Activated naive CD8-positive, alpha-beta T cell (primary cell): ENCODE data around the gene SEZ6L.
A peak's percentile ranks its signal among the peaks of the same experiment; 100 is the strongest.

Experiments used
- H3K27ac Mint-ChIP-seq: one replicate; pipeline ENCODE4 v1.8.0; 2021; ENCODE audit warnings: mixed read lengths
- H3K27me3 Mint-ChIP-seq: one replicate; pipeline ENCODE4 v1.8.0; 2021; ENCODE audit warnings: mixed read lengths
- H3K36me3 Mint-ChIP-seq: one replicate; pipeline ENCODE4 v1.8.0; 2021; ENCODE audit warnings: mixed read lengths
- H3K4me1 Mint-ChIP-seq: one replicate; pipeline ENCODE4 v1.8.0; 2021; ENCODE audit warnings: low read depth, mixed read lengths
- H3K4me3 Mint-ChIP-seq: one replicate; pipeline ENCODE4 v1.8.0; 2021; ENCODE audit warnings: mild to moderate bottlenecking, mixed read lengths
- H3K9me3 Mint-ChIP-seq: one replicate; pipeline ENCODE4 v1.8.0; 2021; ENCODE audit warnings: low read depth, mixed read lengths

The SEZ6L gene

DNA sequence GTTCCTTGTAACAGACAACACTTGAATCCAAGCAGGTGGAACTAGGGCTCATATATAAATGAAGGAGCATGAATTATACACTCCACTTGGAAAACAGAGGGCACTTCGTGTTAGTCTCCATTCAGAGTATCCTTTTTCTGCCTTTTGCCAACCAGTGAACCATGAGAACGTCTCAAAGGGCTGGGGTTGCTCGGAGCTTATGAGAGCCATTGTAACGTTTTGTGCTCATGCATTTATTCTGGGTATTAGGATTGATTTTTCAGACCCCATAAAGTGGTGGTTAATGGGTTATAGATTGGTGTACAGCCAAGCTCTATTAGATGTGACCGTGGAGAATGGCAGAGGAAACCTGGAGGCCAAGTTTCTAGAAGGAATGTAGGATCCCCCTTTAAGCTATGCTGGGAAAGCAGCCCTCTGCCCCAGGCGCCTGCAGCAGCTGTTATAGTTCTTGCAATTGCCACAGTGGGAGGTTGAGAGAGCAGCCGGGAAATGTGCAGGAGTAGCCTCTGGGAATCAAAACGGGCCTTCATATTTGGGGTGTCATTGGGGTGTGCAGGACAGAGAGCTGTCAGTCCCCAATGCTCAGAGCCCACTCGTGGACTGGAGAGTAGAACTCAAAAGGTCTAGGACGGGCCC, 205.2 kb downstream of the SEZ6L start:
- Mint-ChIP-seq H3K4me1 (peaks cover 6% of the 10 kb centered on the region), H3K9me3 (peaks cover 5% of the 10 kb centered on the region), H3K4me3 (no peak overlapping the region), H3K27ac (no peak overlapping the region), H3K36me3 (no peaks in the 10 kb centered on the region), H3K27me3 (peaks cover 28% of the 10 kb centered on the region)

- Mint-ChIP-seq H3K36me3 (no peaks in the 10 kb centered on the region), H3K9me3 (peaks cover 5% of the 10 kb centered on the region), H3K27me3 (peaks cover 23% of the 10 kb centered on the region), H3K4me1 (peaks cover 6% of the 10 kb centered on the region), H3K27ac (no peak overlapping the region), H3K4me3 (peak overlapping the region; percentile 20)
Observed at GRCh38 chr22:26377170-26377830, 208.0 kb downstream of the SEZ6L start.

DNA sequence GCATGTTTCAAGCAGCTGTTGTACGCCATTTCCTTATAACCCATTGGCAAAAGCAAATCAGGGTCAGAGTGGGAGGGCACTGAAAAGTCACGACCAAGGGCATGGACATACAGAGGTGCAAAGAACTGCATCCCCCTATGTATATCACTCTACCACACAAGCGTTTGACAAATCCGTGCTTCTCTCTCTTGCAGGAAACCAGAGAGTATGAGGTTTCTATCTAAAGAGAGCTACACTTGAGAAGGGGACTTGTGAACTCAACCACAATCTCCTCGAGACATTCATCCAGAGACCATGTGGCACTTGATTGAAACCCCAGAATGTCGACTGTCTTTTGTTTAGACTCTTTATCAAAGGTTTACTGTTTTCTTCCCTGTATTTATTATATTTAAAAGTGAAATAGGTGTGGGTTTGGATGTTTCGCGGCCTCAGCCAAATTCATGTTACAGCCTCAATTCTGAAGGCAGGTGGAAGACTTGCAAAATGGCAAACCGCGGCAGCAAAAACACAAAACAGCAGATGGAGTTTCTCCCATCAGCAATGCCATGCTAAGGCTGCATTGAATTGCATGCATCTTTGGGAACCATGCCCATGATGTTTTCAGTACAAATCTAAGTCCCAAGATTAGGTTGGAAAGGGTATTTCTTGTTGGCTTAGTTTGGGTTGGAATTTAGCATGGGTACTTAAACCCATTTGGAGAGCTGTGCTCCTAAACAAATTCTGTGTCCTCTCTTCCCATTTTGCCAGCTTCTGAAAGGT, 211.0 kb downstream of the SEZ6L start:
- Mint-ChIP-seq H3K4me3 (no peak overlapping the region), H3K4me1 (peaks cover 6% of the 10 kb centered on the region), H3K36me3 (no peaks in the 10 kb centered on the region), H3K27me3 (peaks cover 22% of the 10 kb centered on the region), H3K27ac (no peak overlapping the region), H3K9me3 (peaks cover 5% of the 10 kb centered on the region)

DNA sequence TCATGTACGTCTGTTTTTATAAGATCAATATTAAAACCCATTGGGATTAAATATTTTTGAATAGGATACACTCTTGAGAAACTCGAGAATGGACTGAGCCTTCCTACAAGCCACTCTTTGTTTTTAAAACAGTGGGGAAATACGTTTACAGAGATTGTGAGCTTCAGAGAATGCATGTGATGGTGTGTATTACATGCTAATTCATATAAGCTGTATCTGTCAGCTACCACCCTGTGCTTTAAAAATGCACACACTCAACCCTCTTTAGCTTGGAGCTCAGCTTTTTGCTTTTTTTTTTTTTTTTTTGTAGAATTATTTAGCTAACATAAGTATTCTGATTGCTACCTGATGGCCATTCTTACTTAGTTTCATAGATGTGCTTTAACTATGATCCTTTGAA, 213.5 kb downstream of the SEZ6L start:
- no peak overlapping the region for H3K27ac Mint-ChIP-seq
- no peaks in the 10 kb centered on the region for H3K36me3 Mint-ChIP-seq
- H3K27me3 Mint-ChIP-seq = peaks cover 19% of the 10 kb centered on the region
- H3K4me3 Mint-ChIP-seq = no peak overlapping the region
- H3K9me3 Mint-ChIP-seq = peaks cover 5% of the 10 kb centered on the region
- peaks cover under 1% of the 10 kb centered on the region for H3K4me1 Mint-ChIP-seq

GRCh38 chr22:26383968-26384556, 214.8 kb downstream of the SEZ6L start:
- H3K27ac Mint-ChIP-seq = no peak overlapping the region
- peaks cover 18% of the 10 kb centered on the region for H3K27me3 Mint-ChIP-seq
- H3K4me3 Mint-ChIP-seq = no peak overlapping the region
- no peaks in the 10 kb centered on the region for H3K4me1 Mint-ChIP-seq
- no peaks in the 10 kb centered on the region for H3K9me3 Mint-ChIP-seq
- no peaks in the 10 kb centered on the region for H3K36me3 Mint-ChIP-seq

DNA sequence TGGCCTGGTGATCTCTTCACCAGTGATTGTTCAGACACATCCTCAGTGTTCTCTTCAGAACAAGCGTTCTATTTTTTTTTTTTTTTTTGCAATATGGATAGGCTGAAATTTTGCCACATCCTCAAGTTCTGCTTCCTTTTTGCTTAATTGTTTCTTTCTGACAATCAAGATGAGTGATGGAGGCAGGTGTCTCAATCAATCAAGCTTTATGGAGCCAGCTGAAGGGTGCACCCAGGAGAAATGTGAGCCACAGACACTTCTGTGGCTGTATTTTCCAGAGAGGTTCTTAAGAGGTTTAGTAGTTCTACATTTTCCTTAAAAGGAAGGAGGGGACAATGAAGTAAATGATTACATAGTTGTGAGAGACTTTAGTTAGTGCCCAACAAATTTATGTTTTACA, 215.9 kb downstream of the SEZ6L start:
- H3K36me3 Mint-ChIP-seq = no peaks in the 10 kb centered on the region
- no peaks in the 10 kb centered on the region for H3K4me1 Mint-ChIP-seq
- peaks cover 18% of the 10 kb centered on the region for H3K27me3 Mint-ChIP-seq
- H3K9me3 Mint-ChIP-seq = no peaks in the 10 kb centered on the region
- no peak overlapping the region for H3K27ac Mint-ChIP-seq
- no peak overlapping the region for H3K4me3 Mint-ChIP-seq

GRCh38 chr22:26389125-26389524, 219.9 kb downstream of the SEZ6L start:
- Mint-ChIP-seq H3K27me3 (peaks cover 15% of the 10 kb centered on the region), H3K4me1 (no peaks in the 10 kb centered on the region), H3K4me3 (no peak overlapping the region), H3K9me3 (no peaks in the 10 kb centered on the region), H3K36me3 (no peaks in the 10 kb centered on the region), H3K27ac (no peak overlapping the region)

DNA sequence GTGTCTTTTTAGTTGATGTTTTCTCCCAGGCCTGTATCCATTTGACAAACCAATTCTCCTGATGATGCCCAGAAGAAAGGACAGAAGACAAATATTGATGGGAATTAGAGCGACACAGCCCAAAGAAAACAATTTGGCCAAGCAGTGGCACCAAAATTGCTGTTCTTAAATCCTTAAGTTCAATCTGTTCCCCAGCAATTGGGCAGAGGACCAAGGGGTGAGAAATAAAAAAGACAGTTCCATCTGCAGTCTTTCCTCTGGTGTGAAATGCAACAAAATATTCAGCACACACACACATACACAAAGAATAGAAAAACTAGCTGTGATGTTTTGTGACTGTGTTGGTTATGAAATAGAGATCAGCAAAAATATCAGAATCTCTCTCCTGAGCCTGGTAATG, 221.8 kb downstream of the SEZ6L start:
- Mint-ChIP-seq H3K27ac (no peak overlapping the region), H3K4me1 (no peaks in the 10 kb centered on the region), H3K4me3 (no peak overlapping the region), H3K9me3 (no peaks in the 10 kb centered on the region), H3K36me3 (no peaks in the 10 kb centered on the region), H3K27me3 (peaks cover 9% of the 10 kb centered on the region)

GRCh38 chr22:26391623-26392022, 222.4 kb downstream of the SEZ6L start:
- Mint-ChIP-seq H3K27ac (no peak overlapping the region), H3K27me3 (peaks cover 7% of the 10 kb centered on the region), H3K9me3 (no peaks in the 10 kb centered on the region), H3K36me3 (no peaks in the 10 kb centered on the region), H3K4me1 (no peaks in the 10 kb centered on the region), H3K4me3 (no peak overlapping the region)

- Mint-ChIP-seq H3K9me3 (no peaks in the 10 kb centered on the region), H3K4me1 (no peaks in the 10 kb centered on the region), H3K4me3 (no peak overlapping the region), H3K27me3 (peaks cover 4% of the 10 kb centered on the region), H3K36me3 (no peaks in the 10 kb centered on the region), H3K27ac (no peak overlapping the region)
Observed at GRCh38 chr22:26393929-26394328, 224.7 kb downstream of the SEZ6L start.

DNA sequence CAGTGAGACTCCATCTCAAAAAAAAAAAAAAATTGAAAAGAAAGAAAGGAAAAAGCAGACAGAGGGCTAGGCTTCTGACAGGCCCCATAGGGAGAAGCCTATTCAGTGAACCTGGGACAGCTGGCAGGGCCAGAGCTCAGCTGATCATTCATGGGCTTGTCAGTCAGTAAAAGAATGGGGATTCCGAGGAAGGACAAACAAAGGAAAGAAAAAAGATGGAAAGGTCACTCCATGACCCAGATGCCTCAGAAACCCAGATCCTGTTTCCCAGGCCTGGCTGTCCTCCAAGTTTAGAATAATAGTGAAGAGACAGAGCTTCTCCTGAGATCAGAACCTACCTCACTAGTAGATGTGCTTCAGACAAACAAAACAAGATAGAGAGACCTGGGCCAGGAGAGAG, 225.5 kb downstream of the SEZ6L start:
- Mint-ChIP-seq H3K9me3 (no peaks in the 10 kb centered on the region), H3K27me3 (peaks cover 4% of the 10 kb centered on the region), H3K4me1 (no peaks in the 10 kb centered on the region), H3K36me3 (no peaks in the 10 kb centered on the region), H3K27ac (no peak overlapping the region), H3K4me3 (no peak overlapping the region)

DNA sequence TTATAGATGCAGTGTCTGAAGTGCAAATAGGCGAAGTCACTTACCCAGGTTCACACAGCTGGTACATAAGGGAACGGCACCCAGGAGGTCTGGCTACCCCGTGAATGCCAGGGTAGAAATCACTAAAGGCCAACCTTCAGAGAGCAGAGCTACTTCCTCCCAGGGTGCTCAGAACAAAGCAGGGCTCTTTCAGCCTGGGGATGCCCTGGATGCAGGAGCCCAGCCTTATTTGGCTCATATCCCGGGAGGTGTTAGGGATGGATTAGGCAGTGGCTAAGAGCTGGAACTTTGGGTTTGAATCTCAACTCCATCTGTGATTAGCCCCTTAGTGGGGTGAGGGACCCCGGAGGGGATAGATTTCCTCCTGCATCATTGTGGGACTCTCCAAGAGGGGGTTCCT, 226.7 kb downstream of the SEZ6L start:
- peaks cover under 1% of the 10 kb centered on the region for H3K27me3 Mint-ChIP-seq
- no peaks in the 10 kb centered on the region for H3K9me3 Mint-ChIP-seq
- H3K4me3 Mint-ChIP-seq = no peak overlapping the region
- no peaks in the 10 kb centered on the region for H3K4me1 Mint-ChIP-seq
- H3K27ac Mint-ChIP-seq = no peak overlapping the region
- no peaks in the 10 kb centered on the region for H3K36me3 Mint-ChIP-seq

DNA sequence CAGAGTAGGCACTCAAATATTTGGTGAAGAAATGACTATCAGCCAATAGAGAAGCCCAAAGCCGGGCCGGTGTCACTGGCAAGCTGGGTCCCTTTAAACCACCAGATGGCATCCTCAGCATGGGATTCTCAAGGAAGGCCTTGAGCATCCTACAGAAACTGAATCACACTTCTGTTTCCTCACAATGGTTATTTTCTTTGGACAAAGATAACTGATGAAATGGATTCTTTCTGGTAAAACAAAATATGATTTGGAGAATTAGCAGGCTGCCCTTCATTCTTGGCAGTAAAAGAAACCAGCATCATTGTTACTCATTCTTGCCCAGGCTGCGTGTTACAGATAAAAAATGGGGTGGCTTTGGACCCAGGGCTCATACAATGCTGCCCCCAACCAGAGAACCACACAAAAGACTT, 229.5 kb downstream of the SEZ6L start:
- Mint-ChIP-seq H3K9me3 (no peaks in the 10 kb centered on the region), H3K36me3 (no peaks in the 10 kb centered on the region), H3K4me3 (no peak overlapping the region), H3K27me3 (no peaks in the 10 kb centered on the region), H3K27ac (no peak overlapping the region), H3K4me1 (no peaks in the 10 kb centered on the region)

DNA sequence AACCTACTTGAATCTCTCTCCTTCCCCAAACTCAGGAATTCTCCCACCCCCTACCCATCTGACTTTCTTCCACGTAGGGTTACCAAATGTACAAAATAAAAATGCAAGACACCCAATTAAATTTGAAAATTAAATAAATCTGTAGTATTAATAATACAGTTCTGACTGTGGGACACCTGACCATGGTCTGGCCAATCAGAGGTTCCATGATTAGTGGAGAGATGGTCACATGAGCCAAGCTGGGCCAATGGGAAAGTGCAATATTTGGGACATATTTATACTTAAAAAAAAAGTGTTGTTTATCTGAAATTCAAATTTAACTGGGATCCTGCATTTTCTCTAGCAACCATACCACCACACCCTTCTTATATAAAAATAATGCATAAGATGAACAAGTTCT, 230.0 kb downstream of the SEZ6L start:
- Mint-ChIP-seq H3K9me3 (no peaks in the 10 kb centered on the region), H3K4me3 (no peak overlapping the region), H3K27ac (no peak overlapping the region), H3K27me3 (no peaks in the 10 kb centered on the region), H3K36me3 (no peaks in the 10 kb centered on the region), H3K4me1 (no peaks in the 10 kb centered on the region)

DNA sequence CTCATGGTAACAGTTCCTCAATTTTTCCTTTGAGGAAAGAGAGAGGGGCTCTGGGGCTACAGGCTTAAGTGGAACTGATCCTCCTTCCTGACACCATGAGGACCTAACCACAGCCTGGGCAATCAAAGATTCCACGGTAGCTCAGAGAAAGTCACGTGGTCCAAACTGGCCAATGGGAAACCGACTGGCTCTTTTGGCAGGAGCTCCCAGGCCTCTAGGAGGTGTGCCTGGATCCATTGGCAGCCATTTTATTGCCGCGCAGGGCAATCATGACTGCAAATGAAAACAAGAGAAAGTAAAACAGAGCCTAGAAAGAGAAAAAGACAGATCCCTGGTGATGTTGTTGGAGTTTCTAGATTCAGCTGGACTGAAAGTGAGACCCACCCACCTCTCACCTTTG, 232.5 kb downstream of the SEZ6L start:
- Mint-ChIP-seq H3K4me1 (no peaks in the 10 kb centered on the region), H3K36me3 (no peaks in the 10 kb centered on the region), H3K4me3 (no peak overlapping the region), H3K9me3 (no peaks in the 10 kb centered on the region), H3K27ac (no peak overlapping the region), H3K27me3 (no peaks in the 10 kb centered on the region)
